ENCODE data around the gene LY9.
"Not testable (repeated sequence)": the region's sequence is repeated elsewhere in the genome, so short reads cannot be mapped to it uniquely, and the experiment has no call there.

Gene LY9

GRCh38 chr1:160865337-160865736, 69.4 kb downstream of the LY9 start:
- no peak for DNase-seq (ENCODE audit: low read depth)

- no peak for DNase-seq (ENCODE audit: low read depth)
Measured at GRCh38 chr1:160866001-160866694, 70.2 kb downstream of the LY9 start.

- DNase-seq (ENCODE audit: low read depth), result no peak
Measured at GRCh38 chr1:160866695-160867260, 70.8 kb downstream of the LY9 start.

- DNase-seq (ENCODE audit: low read depth), result not testable (repeated sequence)
Measured at GRCh38 chr1:160867651-160868050, 71.7 kb downstream of the LY9 start.

- DNase-seq (ENCODE audit: low read depth), result no peak
Measured at GRCh38 chr1:160868141-160868540, 72.2 kb downstream of the LY9 start.

- no peak for DNase-seq (ENCODE audit: low read depth)
Measured at GRCh38 chr1:160874935-160875334, 79.0 kb downstream of the LY9 start.

- DNase-seq (ENCODE audit: low read depth), result not testable (repeated sequence)
Measured at GRCh38 chr1:160875591-160875990, 79.6 kb downstream of the LY9 start.

GRCh38 chr1:160876311-160876710, 80.3 kb downstream of the LY9 start:
- DNase-seq (ENCODE audit: low read depth), result no peak

GRCh38 chr1:160877221-160877620, 81.2 kb downstream of the LY9 start:
- DNase-seq (ENCODE audit: low read depth), result no peak
